ENCODE data around the gene C9orf85. TPM values are rescaled to one million over a fixed set of nuclear protein-coding genes. Genes with fewer than 3 reads are reported as not detected.

The C9orf85 gene
- total and polyA plus RNA-seq, 2 donors (not counting 3 experiments of a cell fraction or from before 2014, with no cell fraction given) = 8.3 to 11.3 TPM

GRCh38 chr9:71984831-71985281 is 73.4 kb downstream of the C9orf85 start:
- DNase-seq (ENCODE audit: low read depth, low spot score) (no peak), FAIRE-seq (no peak)
- Histone ChIP-seq H3K4me2 (ENCODE audit: insufficient read depth, low read length) (no peak overlapping the region), H3K9ac (replicated peaks; ENCODE audit: extremely low read depth, insufficient read depth, low read length) (no peak overlapping the region), H2AFZ (ENCODE audit: low read depth, low read length) (no peak overlapping the region), H3K27ac (ENCODE audit: insufficient read depth, low read depth, low read length) (no peak overlapping the region), H3K9me1 (replicated peaks; ENCODE audit: control insufficient read depth, extremely low read depth, insufficient read depth, low read length) (no peaks in the 10 kb centered on the region), H4K20me1 (replicated peaks; ENCODE audit: control insufficient read depth, extremely low read depth, insufficient read depth, low read length) (no peaks in the 10 kb centered on the region), H3K4me3 (replicated peaks in 1 of 3; ENCODE audit: insufficient read depth in 1 of 3, low read depth in 1 of 3, low read length in 3 of 3) (no peak overlapping the region), H3K27me3 (ENCODE audit: control insufficient read depth in 2 of 2, insufficient read depth in 2 of 2, low read length in 2 of 2) (no peaks in the 10 kb centered on the region), H3K9me3 (replicated peaks; ENCODE audit: control insufficient read depth, insufficient read depth, low read length) (no peaks in the 10 kb centered on the region), H3K79me2 (ENCODE audit: control insufficient read depth, insufficient read depth, low read length) (no peaks in the 10 kb centered on the region), H3K4me1 (ENCODE audit: control insufficient read depth, extremely low read depth, insufficient read depth, low read length) (no peaks in the 10 kb centered on the region), H3K36me3 (ENCODE audit: control insufficient read depth in 2 of 2, extremely low read depth in 1 of 2, insufficient read depth in 2 of 2, low read length in 2 of 2) (no peaks in the 10 kb centered on the region)
- ChIA-PET CTCF (no interaction called here), POLR2A (no interaction called here)
- no TSS peak for BruUV-seq (replicated peaks)
- TF ChIP-seq JUN (IDR thresholded peaks at IDR 0.05; ENCODE audit: borderline replicate concordance, insufficient read depth, insufficient read length, low read depth) (no peak), EZH2 (IDR thresholded peaks at IDR 0.05; ENCODE audit: borderline replicate concordance, low read depth, low read length, severe bottlenecking) (no peak), POLR2A (IDR thresholded peaks at IDR 0.05; ENCODE audit: low read depth, low read length) (no peak), MAX (IDR thresholded peaks at IDR 0.05; ENCODE audit: insufficient read depth, insufficient read length) (no peak), CTCF (IDR thresholded peaks at IDR 0.05; ENCODE audit: extremely low read depth in 1 of 2, insufficient read depth in 1 of 2, low read depth in 1 of 2, low read length in 2 of 2) (no peak), POLR2AphosphoS5 (IDR thresholded peaks at IDR 0.05; ENCODE audit: insufficient read depth, low read depth, low read length) (no peak), FOS (IDR thresholded peaks at IDR 0.05; ENCODE audit: borderline replicate concordance, insufficient read depth, low read length) (no peak), GATA2 (IDR thresholded peaks at IDR 0.05; ENCODE audit: insufficient read depth, insufficient read length, low read depth, low read length) (no peak), MYC (IDR thresholded peaks at IDR 0.05; ENCODE audit: low read depth, low read length) (no peak)
- dilution Hi-C loops (cut with MboI; ENCODE audit: extremely low pct_ligation_motif_present, low sequenced_read_pairs) (no loop called here), intact Hi-C loops (cut with micrococcal nuclease) (no loop called here)
